Pancreas (tissue), 10 donors: ENCODE data around the gene MAPK14. TPM values are rescaled to one million over a fixed set of nuclear protein-coding genes. Genes with fewer than 3 reads are reported as not detected.

ENCODE experiments used
- ATAC-seq, 4 donors: fragments of 200-7000 bp; cut with Tn5 transposase; one replicate each; pipeline versions ENCODE4 v1.8.0 to v1.9.1; 2020; ENCODE audit warnings: mild to moderate bottlenecking in 4 of 4, moderate library complexity in 4 of 4
- DNase-seq, 6 donors: peaks; one replicate each; pipeline ENCODE4 v3.0.0-alpha.2; 2020
- FAIRE-seq: peaks from 2 replicates; lab custom pipeline; 2012; peaks lifted over from hg19 to GRCh38; lab: Jason Lieb, UNC
- H3K27ac ChIP-seq, 4 donors: fragments of 200-600 bp; sonication (generic); 1 replicate in 3 of 4; 2 replicates in 1 of 4; pipeline versions ENCODE4 v1.5.0 to v1.8.0; 2020
- H3K27me3 ChIP-seq, 4 donors: fragments of 200-600 bp; one replicate each; pipeline ENCODE4 v1.8.0; 2021
- H3K36me3 ChIP-seq, 3 donors: fragments of 200-600 bp; sonication (generic) in 1 of 3; one replicate each; pipeline versions ENCODE4 v1.5.0 to v1.8.0; 2020 to 2021
- H3K4me1 ChIP-seq, 3 donors: fragments of 200-600 bp; one replicate each; pipeline ENCODE4 v1.8.0; 2021
- H3K4me3 ChIP-seq, 4 donors: fragments of 200-600 bp; sonication (generic) in 2 of 4; one replicate each; pipeline versions ENCODE4 v1.5.0 to v1.8.0; 2020 to 2021
- H3K9me3 ChIP-seq, 4 donors: fragments of 200-600 bp; one replicate each; pipeline ENCODE4 v1.8.0; 2021
- WGBS, 2 donors: extraction: QIAGEN DNeasy Blood & Tissue Kit; methylation state at CpG; one replicate each; pipeline ENCODE4 v1.1.7; 2013; 5-methylcytosine and 5-hydroxymethylcytosine counted together
- intact Hi-C, 3 donors: fragments of 100-400 bp; cut with DNase I; formaldehyde crosslinking; loops; one replicate each; pipeline versions ENCODE4 v1.11.1 to v1.14.2; 2022
- polyA plus RNA-seq, 2 donors: library from polyadenylated mRNA; stranded (reverse); fragments of 200-250 nt; gene quantifications; one replicate each; pipeline ENCODE4 v1.2.3, GENCODE V29; 2013
- total RNA-seq, 6 donors: library from RNA; stranded (reverse); fragmentation: NEBNext Ultra II Directional in 4 of 6; extraction: Animal tissue kit (Norgen Biotek cat#: 25700) in 4 of 6; gene quantifications; one replicate each; pipeline versions ENCODE4 v1.2.1 to v1.2.4, GENCODE V29; 2021 to 2023
- TF ChIP-seq, protein P1 (sequence below), 4 donors: fragments of 200-600 bp; sonication (generic) in 3 of 4; IDR thresholded peaks; one replicate each; pipeline versions ENCODE4 v1.5.0 to v1.8.0; 2021; ENCODE audit warnings: antibody characterized with exemption in 4 of 4
- donor health status: healthy with polysubstance abuse.
- donor health status: DM: no; HTN: no; CAD: no; lungs with moderate emphysema.
- donor health status: DM: no; HTN: no; CAD: no.
- donor health status: control.
- donor health status: control.
- donor health status: Bipolar disorder and iron deficiency.
- donor health status: DM: yes; HTN: yes; CAD: no.
- donor health status: DM: no; HTN: no; CAD: no.
- donor health status: DM: no; HTN: no; CAD: no.
- donor health status: DM: yes; HTN: yes; CAD: no.

Gene MAPK14
- total and polyA plus RNA-seq, 8 donors: 6.8 to 29.9 (median 16.6) TPM

DNA sequence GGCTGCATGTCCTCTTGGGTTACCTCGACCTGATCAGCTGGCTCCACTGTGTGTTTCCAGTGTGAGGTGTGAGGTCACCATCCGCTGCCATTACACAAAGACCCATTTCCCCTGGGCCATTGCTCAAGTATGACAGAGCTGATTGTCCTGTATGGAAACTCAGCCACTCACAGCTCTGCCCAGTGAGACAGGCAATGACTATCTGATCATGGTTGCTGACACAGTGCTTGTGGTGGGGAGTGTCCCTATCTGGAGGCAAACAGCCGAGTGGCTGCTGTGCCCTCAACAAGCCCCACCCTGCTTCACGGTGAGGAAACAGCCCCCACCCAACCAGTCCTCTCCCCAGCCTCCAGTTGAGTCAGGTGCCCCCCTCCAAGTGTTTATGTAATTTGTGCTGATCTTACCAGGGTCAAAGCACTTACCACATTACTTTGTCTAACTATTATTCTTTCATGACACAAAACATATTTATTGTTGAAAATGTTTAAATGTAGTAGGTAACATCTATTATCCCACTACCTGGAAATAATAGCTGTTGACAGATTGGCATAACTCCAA is 91.0 kb downstream of the MAPK14 start:
- WGBS, 2 donors: 64 to 67% methylated on average over 4 of the region's 4 CpGs
- H3K4me1 ChIP-seq: peaks cover 0 to 7% (median 0%) of the 10 kb centered on the region in 3 donors
- no peak overlapping the region for H3K27ac ChIP-seq
- H3K4me3 ChIP-seq: no peak overlapping the region
- TF ChIP-seq, protein P1, sequence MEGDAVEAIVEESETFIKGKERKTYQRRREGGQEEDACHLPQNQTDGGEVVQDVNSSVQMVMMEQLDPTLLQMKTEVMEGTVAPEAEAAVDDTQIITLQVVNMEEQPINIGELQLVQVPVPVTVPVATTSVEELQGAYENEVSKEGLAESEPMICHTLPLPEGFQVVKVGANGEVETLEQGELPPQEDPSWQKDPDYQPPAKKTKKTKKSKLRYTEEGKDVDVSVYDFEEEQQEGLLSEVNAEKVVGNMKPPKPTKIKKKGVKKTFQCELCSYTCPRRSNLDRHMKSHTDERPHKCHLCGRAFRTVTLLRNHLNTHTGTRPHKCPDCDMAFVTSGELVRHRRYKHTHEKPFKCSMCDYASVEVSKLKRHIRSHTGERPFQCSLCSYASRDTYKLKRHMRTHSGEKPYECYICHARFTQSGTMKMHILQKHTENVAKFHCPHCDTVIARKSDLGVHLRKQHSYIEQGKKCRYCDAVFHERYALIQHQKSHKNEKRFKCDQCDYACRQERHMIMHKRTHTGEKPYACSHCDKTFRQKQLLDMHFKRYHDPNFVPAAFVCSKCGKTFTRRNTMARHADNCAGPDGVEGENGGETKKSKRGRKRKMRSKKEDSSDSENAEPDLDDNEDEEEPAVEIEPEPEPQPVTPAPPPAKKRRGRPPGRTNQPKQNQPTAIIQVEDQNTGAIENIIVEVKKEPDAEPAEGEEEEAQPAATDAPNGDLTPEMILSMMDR (IDR thresholded peaks at IDR 0.05): no peak
- H3K27me3 ChIP-seq: no peaks in the 10 kb centered on the region
- DNase-seq: no peak
- H3K9me3 ChIP-seq: no peaks in the 10 kb centered on the region
- intact Hi-C loops: no loop called here
- no peak for FAIRE-seq
- H3K36me3 ChIP-seq: peaks cover 0 to 7% (median 0%) of the 10 kb centered on the region in 3 donors
- peak in 3 of 4 donors; percentile 12 to 42 (median 40) for ATAC-seq

DNA sequence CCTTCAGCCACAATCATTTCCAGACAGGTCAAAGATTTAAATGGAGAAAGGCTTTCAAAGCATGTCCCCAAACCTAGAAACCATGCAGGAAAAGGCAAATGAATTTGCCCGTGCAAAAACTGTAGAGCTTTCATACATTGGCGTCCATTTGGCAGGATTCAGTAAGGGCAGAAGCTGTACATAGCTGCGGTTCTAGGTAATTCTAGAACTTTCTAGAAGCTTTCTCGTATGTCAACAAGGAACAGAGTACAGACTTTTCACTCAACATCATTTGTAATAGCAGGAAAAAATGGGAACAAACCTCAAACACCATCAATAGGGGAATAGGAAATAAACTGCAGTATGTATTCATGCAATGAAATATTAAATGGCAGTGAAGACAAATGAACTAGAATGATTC is 91.6 kb downstream of the MAPK14 start:
- Histone ChIP-seq H3K4me3 (no peak overlapping the region), H3K9me3 (no peaks in the 10 kb centered on the region), H3K27me3 (no peaks in the 10 kb centered on the region), H3K4me1 (peaks cover 0 to 7% (median 0%) of the 10 kb centered on the region in 3 donors), H3K27ac (no peak overlapping the region), H3K36me3 (peaks cover 0 to 7% (median 0%) of the 10 kb centered on the region in 3 donors)
- no peak for FAIRE-seq
- no peak for DNase-seq
- no peak for ATAC-seq
- intact Hi-C loops: no loop called here
- TF ChIP-seq, protein P1 (IDR thresholded peaks at IDR 0.05): no peak
- WGBS, 2 donors: 79% methylated on average over 4 of the region's 4 CpGs

DNA sequence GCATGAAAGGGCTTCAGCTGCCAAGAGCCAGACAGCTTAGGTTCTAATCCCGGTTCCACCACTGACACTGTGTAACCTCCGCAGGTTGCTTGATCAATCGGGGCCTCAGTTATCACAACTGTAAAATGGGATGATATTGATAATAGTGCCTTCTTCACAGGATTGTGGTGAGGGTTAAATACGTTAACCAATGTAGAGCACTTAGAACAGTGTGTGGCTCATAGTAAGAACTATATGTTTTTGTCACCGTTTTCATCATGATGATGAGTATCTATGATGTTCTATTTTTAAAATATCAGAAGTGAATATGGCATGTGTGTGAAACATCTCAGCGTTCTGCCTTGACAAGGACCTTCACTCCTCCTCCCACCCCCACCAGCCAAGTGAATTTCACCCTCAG is 92.4 kb downstream of the MAPK14 start:
- Histone ChIP-seq H3K27me3 (no peaks in the 10 kb centered on the region), H3K4me3 (no peak overlapping the region), H3K9me3 (no peaks in the 10 kb centered on the region), H3K27ac (no peak overlapping the region), H3K36me3 (peaks cover 0 to 7% (median 0%) of the 10 kb centered on the region in 3 donors), H3K4me1 (peaks cover 0 to 3% (median 0%) of the 10 kb centered on the region in 3 donors)
- DNase-seq (no peak), FAIRE-seq (no peak), ATAC-seq (no peak)
- TF ChIP-seq, protein P1 (IDR thresholded peaks at IDR 0.05): no peak
- intact Hi-C loops: loop anchor here in 1 of 3 donors (10.0 kb wide), 1 partner anchor 75 kb away; the partner anchor contains the start of gene BRPF3
- 87 to 89% methylated on average over 6 of the region's 6 CpGs for WGBS, 2 donors

DNA sequence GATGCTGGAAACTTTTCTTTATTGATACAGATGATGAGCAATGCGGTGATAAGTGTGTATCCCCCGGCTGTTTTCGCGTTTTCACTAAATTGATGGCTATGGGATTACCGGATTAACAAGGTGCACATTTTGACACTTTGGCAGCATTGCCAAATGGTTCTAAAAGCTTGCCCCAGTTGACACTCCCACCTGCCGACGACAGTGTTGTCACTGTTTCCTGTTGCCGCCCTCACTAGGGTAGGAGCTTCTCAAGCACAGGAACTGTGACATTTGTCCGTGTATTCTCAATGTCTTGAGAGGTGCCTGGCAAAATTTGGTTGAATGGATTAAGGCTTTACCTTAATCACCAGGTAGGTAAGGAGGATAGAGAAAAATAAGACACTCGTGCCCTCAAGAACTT is 92.9 kb downstream of the MAPK14 start:
- ATAC-seq (peak in 1 of 4 donors; percentile 16), FAIRE-seq (no peak), DNase-seq (no peak)
- H3K9me3 ChIP-seq: no peaks in the 10 kb centered on the region
- WGBS, 2 donors: 65 to 66% methylated on average over 10 of the region's 10 CpGs
- no peak overlapping the region for H3K4me3 ChIP-seq
- TF ChIP-seq, protein P1 (IDR thresholded peaks at IDR 0.05): no peak
- intact Hi-C loops: loop anchor here in 1 of 3 donors (10.0 kb wide), 1 partner anchor 74 kb away; the partner anchor contains the start of gene BRPF3
- no peaks in the 10 kb centered on the region for H3K27me3 ChIP-seq
- no peaks in the 10 kb centered on the region for H3K4me1 ChIP-seq
- H3K36me3 ChIP-seq: peaks cover 0 to 7% (median 0%) of the 10 kb centered on the region in 3 donors
- peak overlapping the region in 1 of 4 donors; percentile 47 for H3K27ac ChIP-seq
